ENCODE results near the gene CLSTN2.

GRCh38 chr3:139935866-139936817 is 1.2 kb downstream of the CLSTN2 start:
- TF ChIP-seq CTCF (IDR thresholded peaks at IDR 0.05) (no peak), POLR2AphosphoS5 (IDR thresholded peaks at IDR 0.05) (no peak), POLR2A (IDR thresholded peaks at IDR 0.05; ENCODE audit: low read depth) (no peak)

Measured in esophagus muscularis mucosa (tissue), 3 donors.